Naive thymus-derived CD4-positive, alpha-beta T cell (primary cell): ENCODE results near the gene NEK8. TPM values are rescaled to one million over a fixed set of nuclear protein-coding genes. Genes with fewer than 3 reads are reported as not detected.
A peak's percentile ranks its signal among the peaks of the same experiment; 100 is the strongest.

Experiments used
- ATAC-seq: fragments of 150-1000 bp; cut with Tn5 transposase; 2 replicates; pipeline ENCODE4 v1.10.0; 2021; ENCODE audit warnings: mild to moderate bottlenecking, moderate library complexity
- CTCF ChIA-PET: fragments of 350-600 bp; sonication (Branson Sonifier 250); formaldehyde crosslinking; loops from one replicate; lab custom pipeline; 2021; ENCODE audit warnings: antibody characterized with exemption; lab: Charles Lee
- POLR2A ChIA-PET: fragments of 350-600 bp; sonication (Branson Sonifier 250); formaldehyde crosslinking; loops from one replicate; lab custom pipeline; 2021; ENCODE audit warnings: antibody characterized with exemption, inconsistent platforms; lab: Charles Lee
- DNase-seq, 9 donors: peaks; one replicate each; pipeline versions ENCODE4 v3.0.0 to v3.0.0-alpha.2; 2020 to 2022; ENCODE audit warnings: mixed read lengths in 1 of 9
- H3K27ac ChIP-seq: one replicate; pipeline ENCODE4 v1.7.0; 2013; ENCODE audit warnings: mild to moderate bottlenecking, low read depth, low read length, moderate library complexity
- H3K27me3 ChIP-seq, 2 donors: one replicate each; pipeline ENCODE4 v1.7.0; 2013; ENCODE audit warnings: low read length in 2 of 2, mild to moderate bottlenecking in 2 of 2, moderate library complexity in 2 of 2; ENCODE audit not compliant: control insufficient read depth in 2 of 2, insufficient read depth in 2 of 2
- H3K36me3 ChIP-seq, 3 experiments: 1 replicate in 2 of 3; 2 replicates in 1 of 3; pipeline ENCODE4 v1.7.0; 2013; ENCODE audit warnings: low read length in 3 of 3, mild to moderate bottlenecking in 3 of 3, moderate library complexity in 1 of 3; ENCODE audit not compliant: insufficient read depth in 3 of 3, control insufficient read depth in 2 of 3
- H3K4me1 ChIP-seq, 2 donors: one replicate each; pipeline ENCODE4 v1.7.0; 2013; ENCODE audit warnings: low read length in 2 of 2, mild to moderate bottlenecking in 2 of 2, moderate library complexity in 1 of 2; ENCODE audit not compliant: control insufficient read depth in 2 of 2, insufficient read depth in 2 of 2
- H3K4me3 ChIP-seq: 2 replicates; pipeline ENCODE4 v1.7.0; 2013; ENCODE audit warnings: mild to moderate bottlenecking, low read length
- H3K9me3 ChIP-seq, 3 experiments: 1 replicate in 2 of 3; 2 replicates in 1 of 3; pipeline ENCODE4 v1.7.0; 2013; ENCODE audit warnings: low read length in 3 of 3; ENCODE audit not compliant: control insufficient read depth in 2 of 3
- H3K27ac Mint-ChIP-seq, 9 donors: one replicate each; pipeline ENCODE4 v1.8.0; 2020 to 2022; ENCODE audit warnings: mixed read lengths in 9 of 9, mild to moderate bottlenecking in 8 of 9, moderate library complexity in 5 of 9, inconsistent platforms in 2 of 9
- H3K27me3 Mint-ChIP-seq, 5 donors: one replicate each; pipeline ENCODE4 v1.8.0; 2021 to 2022; ENCODE audit warnings: mixed read lengths in 5 of 5, mild to moderate bottlenecking in 1 of 5
- H3K36me3 Mint-ChIP-seq, 5 donors: one replicate each; pipeline ENCODE4 v1.8.0; 2020 to 2022; ENCODE audit warnings: mixed read lengths in 5 of 5, mild to moderate bottlenecking in 3 of 5, inconsistent platforms in 1 of 5
- H3K4me1 Mint-ChIP-seq, 7 donors: one replicate each; pipeline ENCODE4 v1.8.0; 2020 to 2022; ENCODE audit warnings: mixed read lengths in 7 of 7, mild to moderate bottlenecking in 3 of 7, inconsistent platforms in 1 of 7
- H3K4me3 Mint-ChIP-seq, 10 donors: one replicate each; pipeline ENCODE4 v1.8.0; 2020 to 2022; ENCODE audit warnings: mild to moderate bottlenecking in 10 of 10, mixed read lengths in 10 of 10, moderate library complexity in 6 of 10, inconsistent platforms in 2 of 10
- H3K9me3 Mint-ChIP-seq, 11 donors: one replicate each; pipeline ENCODE4 v1.8.0; 2020 to 2022; ENCODE audit warnings: mixed read lengths in 11 of 11, mild to moderate bottlenecking in 4 of 11, inconsistent platforms in 1 of 11, moderate library complexity in 1 of 11
- intact Hi-C, 2 donors: fragments of 100-400 bp; cut with micrococcal nuclease; formaldehyde crosslinking; loops; one replicate each; pipeline ENCODE4 v1.15.1; 2023
- polyA plus RNA-seq, 2 donors: library from polyadenylated mRNA; unstranded; fragments of 300-500 nt; fragmentation: Illumina TruSeq; gene quantifications; one replicate each; pipeline ENCODE4 v1.2.3, GENCODE V29; 2021
- total RNA-seq, 6 experiments: library from RNA in 5 of 6; stranded (reverse) in 5 of 6; gene quantifications; 1 replicate in 5 of 6; 2 replicates in 1 of 6; pipeline ENCODE4 v1.2.3 and lab custom pipeline; 2021 to 2026

NEK8 gene
- total and polyA plus RNA-seq, 7 experiments from 2014 or later, result 3.3 to 12.8 (median 9.5) TPM

DNA sequence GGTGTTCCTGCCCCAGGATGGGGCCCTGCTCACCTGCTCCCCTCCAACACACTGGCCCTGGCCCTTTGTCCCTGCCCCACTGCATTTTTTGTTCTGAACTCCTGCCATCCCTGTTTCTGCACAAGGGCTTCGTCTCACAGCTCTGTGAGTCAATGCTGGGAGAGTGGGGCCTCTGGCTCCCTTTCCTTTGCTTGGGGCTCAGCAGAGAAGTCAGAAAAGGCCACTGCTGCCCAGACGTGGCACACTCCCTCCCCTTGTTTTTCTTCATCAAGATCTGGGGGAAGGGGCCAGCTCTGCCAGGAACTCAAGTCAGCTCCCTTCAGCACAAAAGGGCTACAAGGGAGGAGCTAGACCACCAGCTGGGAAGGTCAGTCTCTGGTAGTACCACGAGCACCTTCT is 25.8 kb upstream of the NEK8 start:
- ATAC-seq (no peak), DNase-seq (no peak)
- no peak overlapping the region for H3K27ac Mint-ChIP-seq
- ChIA-PET CTCF (interaction anchor here (1.0 kb wide), 1 partner anchor 591 kb away, joined by 4 read pairs; the partner anchor contains the start of gene NUFIP2), POLR2A (no interaction called here)
- no peaks in the 10 kb centered on the region for H3K9me3 ChIP-seq
- H3K27ac ChIP-seq, result no peak overlapping the region
- H3K4me3 ChIP-seq, result no peak overlapping the region
- no peaks in the 10 kb centered on the region for H3K9me3 Mint-ChIP-seq
- peaks cover 0 to 7% (median 0%) of the 10 kb centered on the region in 7 donors for H3K4me1 Mint-ChIP-seq
- no peaks in the 10 kb centered on the region for H3K4me1 ChIP-seq
- H3K27me3 Mint-ChIP-seq, result no peaks in the 10 kb centered on the region
- intact Hi-C loops, result no loop called here
- peaks cover 10 to 75% (median 13%) of the 10 kb centered on the region in 3 experiments for H3K36me3 ChIP-seq
- H3K27me3 ChIP-seq, result no peaks in the 10 kb centered on the region
- H3K4me3 Mint-ChIP-seq, result no peak overlapping the region
- peaks cover 15 to 32% (median 19%) of the 10 kb centered on the region in 5 donors for H3K36me3 Mint-ChIP-seq

DNA sequence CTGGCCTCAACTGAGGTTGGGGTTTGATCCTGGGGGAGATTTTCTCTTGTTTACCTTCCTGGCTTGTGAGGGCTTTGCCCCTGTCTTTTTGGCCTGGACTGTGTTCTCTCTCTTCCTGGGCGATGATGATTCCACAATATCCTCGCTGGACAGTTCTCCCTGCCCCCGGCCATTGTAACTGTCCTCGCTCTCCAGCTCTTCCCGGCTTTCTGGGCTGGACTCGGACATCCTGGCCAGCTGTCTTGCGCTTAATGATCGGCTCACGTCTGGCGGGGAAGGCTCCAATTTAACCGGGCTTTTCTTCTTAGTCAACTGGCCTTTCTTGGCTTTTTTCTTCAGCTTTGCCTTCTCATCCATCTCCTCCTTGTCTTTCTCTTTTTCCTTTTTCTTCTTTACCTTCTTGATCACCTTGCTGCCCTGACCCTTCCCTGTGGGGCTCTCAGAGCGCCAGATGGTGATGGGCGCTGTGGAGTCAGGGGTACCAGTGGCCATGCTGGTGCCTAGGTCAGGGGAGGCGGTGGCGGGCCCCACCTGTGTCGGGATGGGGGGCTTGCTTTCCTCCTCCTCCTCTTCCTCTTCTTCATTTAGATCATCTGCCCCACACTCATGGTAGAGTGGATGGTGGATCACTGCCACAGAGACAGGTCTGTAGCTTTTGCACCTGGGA is 24.9 kb upstream of the NEK8 start:
- H3K9me3 ChIP-seq, result no peaks in the 10 kb centered on the region
- Mint-ChIP-seq H3K4me3 (no peak overlapping the region), H3K36me3 (peaks cover 9 to 25% (median 19%) of the 10 kb centered on the region in 5 donors), H3K4me1 (peaks cover 0 to 7% (median 4%) of the 10 kb centered on the region in 7 donors), H3K27ac (peak overlapping the region in 2 of 9 donors; percentile 42 to 60), H3K27me3 (no peaks in the 10 kb centered on the region), H3K9me3 (no peaks in the 10 kb centered on the region)
- H3K4me1 ChIP-seq, result no peaks in the 10 kb centered on the region
- POLR2A ChIA-PET, result interaction anchor here (0.6 kb wide), 1 partner anchor 43 kb away, joined by 3 read pairs; no protein-coding TSS in a partner anchor
- DNase-seq (no peak), ATAC-seq (no peak)
- no peaks in the 10 kb centered on the region for H3K27me3 ChIP-seq
- H3K4me3 ChIP-seq, result no peak overlapping the region
- no peak overlapping the region for H3K27ac ChIP-seq
- intact Hi-C loops, result no loop called here
- peaks cover 7 to 66% (median 10%) of the 10 kb centered on the region in 3 experiments for H3K36me3 ChIP-seq
- CTCF ChIA-PET, result no interaction called here

DNA sequence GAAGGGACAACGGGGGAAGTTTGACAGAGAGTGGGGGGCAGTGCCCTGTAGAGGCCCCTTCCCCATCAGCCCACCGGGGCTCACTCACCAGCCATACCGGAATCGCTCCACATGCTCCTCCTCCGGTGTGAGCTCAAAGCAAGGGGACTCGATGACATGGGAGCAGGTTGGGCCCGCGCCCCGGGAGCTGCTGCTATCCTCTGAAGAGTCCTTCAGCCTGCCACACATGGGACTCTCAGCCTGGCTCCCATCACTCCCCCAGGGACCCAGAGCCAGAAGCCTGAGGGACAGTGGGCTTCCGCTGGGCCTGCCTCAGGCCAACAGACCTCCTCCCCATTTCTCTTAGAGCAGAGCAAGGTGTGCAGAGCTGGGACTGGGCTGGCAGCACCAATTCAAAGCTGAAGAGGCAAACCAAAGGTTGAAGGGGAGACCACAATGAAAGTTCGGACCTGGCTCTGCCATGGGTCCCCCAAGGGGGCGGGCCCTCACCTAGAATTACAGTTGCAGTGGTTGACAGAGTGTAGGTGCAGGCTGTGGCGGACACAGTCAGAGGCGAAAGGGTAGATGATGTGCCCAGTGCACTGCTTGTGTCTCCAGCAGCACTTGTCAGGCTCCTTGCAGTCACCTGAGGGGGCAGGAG is 24.2 kb upstream of the NEK8 start:
- intact Hi-C loops, result no loop called here
- peaks cover 0 to 7% (median 4%) of the 10 kb centered on the region in 7 donors for H3K4me1 Mint-ChIP-seq
- no peaks in the 10 kb centered on the region for H3K9me3 Mint-ChIP-seq
- no peak overlapping the region for H3K4me3 ChIP-seq
- no peak overlapping the region for H3K27ac ChIP-seq
- ChIA-PET POLR2A (interaction anchor here (0.6 to 2.3 kb wide), 2 partner anchors 16 to 43 kb away, joined by 3 to 8 read pairs; partner anchors contain the start of gene RPL23A), CTCF (no interaction called here)
- H3K27me3 Mint-ChIP-seq, result no peaks in the 10 kb centered on the region
- H3K27me3 ChIP-seq, result no peaks in the 10 kb centered on the region
- H3K27ac Mint-ChIP-seq, result peak overlapping the region in 1 of 9 donors; percentile 60
- no peaks in the 10 kb centered on the region for H3K9me3 ChIP-seq
- no peaks in the 10 kb centered on the region for H3K4me1 ChIP-seq
- no peak overlapping the region for H3K4me3 Mint-ChIP-seq
- H3K36me3 Mint-ChIP-seq, result peaks cover 9 to 24% (median 18%) of the 10 kb centered on the region in 5 donors
- ATAC-seq (no peak), DNase-seq (no peak)
- peaks cover 3 to 60% (median 6%) of the 10 kb centered on the region in 3 experiments for H3K36me3 ChIP-seq

DNA sequence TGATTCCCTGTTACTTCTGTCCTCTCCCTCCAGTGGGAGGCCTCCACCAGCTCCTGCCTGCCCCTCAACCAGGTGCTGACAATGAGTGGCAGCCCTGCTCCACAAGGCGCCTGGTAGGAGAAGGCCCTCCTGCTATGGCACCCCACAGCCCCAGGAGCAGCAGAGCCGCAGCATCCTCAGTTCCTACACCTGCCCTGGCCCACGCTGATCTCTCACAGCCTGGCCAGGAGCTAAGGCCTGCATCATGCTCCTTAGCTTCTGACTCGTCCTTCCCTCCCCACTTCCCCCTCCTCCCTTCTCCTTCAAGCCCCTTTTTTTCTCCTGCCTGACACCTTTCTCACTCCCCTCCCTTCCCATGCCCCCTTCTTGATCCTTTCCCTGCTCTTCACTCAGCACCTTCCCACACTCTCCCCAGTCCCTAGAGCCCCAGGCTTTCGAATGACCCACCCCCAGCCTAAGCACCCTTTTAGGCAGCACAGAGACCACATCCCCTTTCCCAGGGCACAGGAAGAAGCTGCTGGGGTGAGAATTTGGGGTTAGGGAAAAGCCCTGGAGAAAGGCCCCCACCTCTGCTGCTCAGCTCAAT is 23.4 kb upstream of the NEK8 start:
- CTCF ChIA-PET, result interaction anchor here (1.6 kb wide), 1 partner anchor 58 kb away, joined by 4 read pairs; no protein-coding TSS in a partner anchor
- H3K36me3 Mint-ChIP-seq, result peaks cover 8 to 22% (median 13%) of the 10 kb centered on the region in 5 donors
- intact Hi-C loops, result no loop called here
- H3K4me1 ChIP-seq, result no peaks in the 10 kb centered on the region
- H3K4me1 Mint-ChIP-seq, result peaks cover 0 to 7% (median 4%) of the 10 kb centered on the region in 7 donors
- ATAC-seq (no peak), DNase-seq (no peak)
- peaks cover 0 to 51% (median 0%) of the 10 kb centered on the region in 3 experiments for H3K36me3 ChIP-seq
- peak overlapping the region in 4 of 9 donors; percentile 29 to 75 (median 64) for H3K27ac Mint-ChIP-seq
- H3K27ac ChIP-seq, result peak overlapping the region; percentile 8
- H3K4me3 ChIP-seq, result no peak overlapping the region
- H3K27me3 ChIP-seq, result no peaks in the 10 kb centered on the region
- H3K27me3 Mint-ChIP-seq, result no peaks in the 10 kb centered on the region
- POLR2A ChIA-PET, result interaction anchor here (2.3 kb wide), 1 partner anchor 15 kb away, joined by 8 read pairs; the partner anchor contains the start of gene RPL23A
- H3K4me3 Mint-ChIP-seq, result no peak overlapping the region
- no peaks in the 10 kb centered on the region for H3K9me3 Mint-ChIP-seq
- no peaks in the 10 kb centered on the region for H3K9me3 ChIP-seq

DNA sequence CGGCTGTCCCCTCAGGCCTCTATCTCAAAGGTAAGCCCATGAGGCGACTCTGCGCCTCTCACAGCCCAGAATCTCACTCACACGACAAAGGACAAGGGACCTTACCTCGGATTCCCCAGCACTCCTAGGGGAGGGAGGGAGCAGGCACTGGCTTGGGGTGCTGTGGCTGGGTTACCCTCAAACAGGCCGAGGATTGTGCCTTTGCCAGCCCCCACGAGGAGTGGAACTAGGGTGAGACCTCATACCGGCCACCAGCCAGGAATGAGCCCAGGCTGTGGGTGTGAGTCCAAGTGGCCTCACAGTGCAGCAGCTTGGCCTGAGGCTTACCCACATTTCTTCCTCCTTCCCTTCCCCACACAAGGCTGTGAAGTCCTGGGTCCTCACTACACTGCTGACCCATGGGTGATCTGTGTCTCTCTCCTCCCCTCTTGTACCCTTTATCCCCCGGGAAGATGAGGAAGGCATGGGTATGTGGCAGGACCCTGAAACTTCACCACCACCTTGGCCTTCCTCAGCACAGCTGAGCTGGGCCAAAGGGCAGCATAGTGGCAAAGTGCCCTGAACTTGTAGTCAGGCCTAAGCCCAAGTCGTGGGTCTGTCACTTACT is 22.8 kb upstream of the NEK8 start:
- no peak overlapping the region for H3K4me3 Mint-ChIP-seq
- DNase-seq (no peak), ATAC-seq (peak; percentile 14)
- intact Hi-C loops, result no loop called here
- no peak overlapping the region for H3K27ac ChIP-seq
- H3K9me3 Mint-ChIP-seq, result no peaks in the 10 kb centered on the region
- ChIA-PET POLR2A (interaction anchor here (2.3 kb wide), 1 partner anchor 15 kb away, joined by 8 read pairs; the partner anchor contains the start of gene RPL23A), CTCF (interaction anchor here (1.6 kb wide), 1 partner anchor 58 kb away, joined by 4 read pairs; no protein-coding TSS in a partner anchor)
- H3K27ac Mint-ChIP-seq, result peak overlapping the region in 3 of 9 donors; percentile 48 to 72 (median 55)
- H3K36me3 Mint-ChIP-seq, result peaks cover 7 to 19% (median 12%) of the 10 kb centered on the region in 5 donors
- H3K4me3 ChIP-seq, result no peak overlapping the region
- H3K4me1 ChIP-seq, result no peaks in the 10 kb centered on the region
- H3K36me3 ChIP-seq, result peaks cover 0 to 45% (median 0%) of the 10 kb centered on the region in 3 experiments
- no peaks in the 10 kb centered on the region for H3K27me3 Mint-ChIP-seq
- no peaks in the 10 kb centered on the region for H3K9me3 ChIP-seq
- H3K27me3 ChIP-seq, result no peaks in the 10 kb centered on the region
- peaks cover 5 to 12% (median 8%) of the 10 kb centered on the region in 7 donors for H3K4me1 Mint-ChIP-seq
